Tibial artery (tissue), 4 donors: ENCODE data around the gene TYSND1.
"Not testable (repeated sequence)": the region's sequence is repeated elsewhere in the genome, so short reads cannot be mapped to it uniquely, and the experiment has no call there.

Source experiments
- DNase-seq, 2 donors: peaks; one replicate each; pipeline ENCODE4 v3.0.0-alpha.2; 2019
- H3K27ac ChIP-seq, 2 donors: fragments of 200-600 bp; sonication (generic) in 1 of 2; 1 replicate in 1 of 2; 2 replicates in 1 of 2; pipeline ENCODE4 v1.5.1; 2018 to 2019; ENCODE audit warnings: mild to moderate bottlenecking in 1 of 2
- H3K27me3 ChIP-seq, 2 donors: fragments of 200-600 bp; sonication (generic) in 1 of 2; one replicate each; pipeline versions ENCODE4 v1.5.1 to v1.6.0; 2016 to 2019
- H3K36me3 ChIP-seq, 3 donors: fragments of 200-600 bp; sonication (generic) in 2 of 3; one replicate each; pipeline ENCODE4 v1.5.1; 2016 to 2019; ENCODE audit warnings: mild to moderate bottlenecking in 2 of 3
- H3K4me1 ChIP-seq, 4 donors: fragments of 200-600 bp; sonication (generic) in 2 of 4; 1 replicate in 3 of 4; 2 replicates in 1 of 4; pipeline ENCODE4 v1.5.1; 2016 to 2019
- H3K4me3 ChIP-seq, 2 donors: fragments of 200-600 bp; sonication (generic) in 1 of 2; 1 replicate in 1 of 2; 2 replicates in 1 of 2; pipeline ENCODE4 v1.5.1; 2018 to 2019; ENCODE audit warnings: mild to moderate bottlenecking in 2 of 2
- H3K9me3 ChIP-seq, 3 donors: fragments of 200-600 bp; sonication (generic) in 1 of 3; one replicate each; pipeline ENCODE4 v1.5.1; 2016 to 2019
- CTCF ChIP-seq, 2 experiments: fragments of 200-600 bp in 1 of 2; fragments of 450-650 bp in 1 of 2; IDR thresholded peaks; one replicate each; pipeline ENCODE4 v1.5.1; 2017 to 2019; ENCODE audit warnings: antibody characterized with exemption in 2 of 2, mild to moderate bottlenecking in 1 of 2, moderate library complexity in 1 of 2
- intact Hi-C: fragments of 100-400 bp; cut with DNase I; formaldehyde crosslinking; loops from one replicate; pipeline ENCODE4 v1.15.0; 2023; ENCODE audit warnings: low total_unique reads

Gene TYSND1

GRCh38 chr10:70162151-70162891 is 15.8 kb upstream of the TYSND1 start:
- intact Hi-C loops: no loop called here
- TF ChIP-seq CTCF (IDR thresholded peaks at IDR 0.05): no peak
- Histone ChIP-seq H3K36me3 (peaks cover 11 to 32% (median 27%) of the 10 kb centered on the region in 3 donors), H3K4me3 (no peak overlapping the region), H3K27ac (no peak overlapping the region), H3K27me3 (no peaks in the 10 kb centered on the region), H3K4me1 (peaks cover 3 to 61% (median 26%) of the 10 kb centered on the region in 4 donors), H3K9me3 (no peaks in the 10 kb centered on the region)
- DNase-seq: no peak

GRCh38 chr10:70160798-70161197 is 14.3 kb upstream of the TYSND1 start:
- no peak for TF ChIP-seq CTCF (IDR thresholded peaks at IDR 0.05)
- Histone ChIP-seq H3K4me1 (peaks cover 3 to 46% (median 20%) of the 10 kb centered on the region in 4 donors), H3K27me3 (no peaks in the 10 kb centered on the region), H3K27ac (no peak overlapping the region), H3K4me3 (no peak overlapping the region), H3K9me3 (no peaks in the 10 kb centered on the region), H3K36me3 (peaks cover 24 to 47% (median 43%) of the 10 kb centered on the region in 3 donors)
- intact Hi-C loops: no loop called here
- no peak for DNase-seq

- Histone ChIP-seq H3K36me3 (peaks cover 36 to 61% (median 57%) of the 10 kb centered on the region in 3 donors), H3K4me1 (peaks cover 3 to 37% (median 17%) of the 10 kb centered on the region in 4 donors)
- not testable (repeated sequence) for H3K9me3 ChIP-seq
These were observed 12.9 kb upstream of the TYSND1 start for GRCh38 chr10:70159366-70159765.

GRCh38 chr10:70158113-70158512 is 11.6 kb upstream of the TYSND1 start:
- no peak for TF ChIP-seq CTCF (IDR thresholded peaks at IDR 0.05)
- intact Hi-C loops: no loop called here
- no peak for DNase-seq
- Histone ChIP-seq H3K36me3 (peaks cover 49 to 74% (median 66%) of the 10 kb centered on the region in 3 donors), H3K9me3 (no peaks in the 10 kb centered on the region), H3K4me3 (no peak overlapping the region), H3K27ac (no peak overlapping the region), H3K4me1 (peaks cover 0 to 24% (median 11%) of the 10 kb centered on the region in 4 donors), H3K27me3 (no peaks in the 10 kb centered on the region)

More at GRCh38 chr10:70159366-70159765, 12.9 kb upstream of the TYSND1 start:
- H3K27ac ChIP-seq, H3K4me3 ChIP-seq, H3K27me3 ChIP-seq, DNase-seq, intact Hi-C loops: not testable (repeated sequence)

- no peak for TF ChIP-seq CTCF (IDR thresholded peaks at IDR 0.05)
- DNase-seq: no peak
- intact Hi-C loops: no loop called here
- no peak overlapping the region for H3K27ac ChIP-seq
- H3K4me1 ChIP-seq: peaks cover 0 to 3% (median 0%) of the 10 kb centered on the region in 4 donors
- H3K36me3 ChIP-seq: peaks cover 62 to 87% (median 80%) of the 10 kb centered on the region in 3 donors
- H3K27me3 ChIP-seq: no peaks in the 10 kb centered on the region
- H3K4me3 ChIP-seq: no peak overlapping the region
- no peaks in the 10 kb centered on the region for H3K9me3 ChIP-seq
These were observed 8.8 kb upstream of the TYSND1 start for GRCh38 chr10:70155255-70155838.

- Histone ChIP-seq H3K9me3 (no peaks in the 10 kb centered on the region), H3K27ac (no peak overlapping the region), H3K4me3 (no peak overlapping the region), H3K36me3 (peaks cover 24 to 48% (median 33%) of the 10 kb centered on the region in 3 donors), H3K27me3 (no peaks in the 10 kb centered on the region), H3K4me1 (peaks cover 0 to 31% (median 21%) of the 10 kb centered on the region in 4 donors)
- TF ChIP-seq CTCF (IDR thresholded peaks at IDR 0.05): no peak
- no peak for DNase-seq
- intact Hi-C loops: no loop called here
These were observed 2.0 kb upstream of the TYSND1 start for GRCh38 chr10:70148516-70148915.
